ACHN (cell line): ENCODE measurements around the gene PTS.
A peak's percentile ranks its signal among the peaks of the same experiment; 100 is the strongest.
"Not testable (repeated sequence)": the region's sequence is repeated elsewhere in the genome, so short reads cannot be mapped to it uniquely, and the experiment has no call there.

ENCODE experiments used
- DNase-seq: peaks from one replicate; pipeline ENCODE4 v3.0.0-alpha.2; 2015
- in situ Hi-C: cut with HindIII; loops from 2 replicates; pipeline ENCODE4 v1.10.0; 2017; ENCODE audit warnings: low sequenced_read_pairs, low pct_ligation_motif_present, low pct_unique_long_range_greater_than_20kb

The PTS gene

GRCh38 chr11:112226062-112226830 is at the start of gene PTS:
PTS (plus strand) TSS chr11:112226428; CDS start chr11:112226444, 16 bp downstream.
- DNase-seq, result peak; percentile 88
- in situ Hi-C loops, result no loop called here

GRCh38 chr11:112177589-112177988 is 48.6 kb upstream of the PTS start:
- DNase-seq, result no peak
- in situ Hi-C loops, result no loop called here

- no peak for DNase-seq
Measured at GRCh38 chr11:112178428-112178827, 47.8 kb upstream of the PTS start.

GRCh38 chr11:112178936-112179335 is 47.3 kb upstream of the PTS start:
- in situ Hi-C loops, result no loop called here
- DNase-seq, result no peak

More at GRCh38 chr11:112178428-112178827, 47.8 kb upstream of the PTS start:
- in situ Hi-C loops, result no loop called here

- no peak for DNase-seq
- in situ Hi-C loops, result no loop called here
Measured at GRCh38 chr11:112179601-112180000, 46.6 kb upstream of the PTS start.

- no peak for DNase-seq
Measured at GRCh38 chr11:112182867-112183266, 43.4 kb upstream of the PTS start.

GRCh38 chr11:112185883-112186282 is 40.3 kb upstream of the PTS start:
- in situ Hi-C loops, result no loop called here
- no peak for DNase-seq

More at GRCh38 chr11:112182867-112183266, 43.4 kb upstream of the PTS start:
- in situ Hi-C loops, result no loop called here

- no peak for DNase-seq
- in situ Hi-C loops, result no loop called here
Measured at GRCh38 chr11:112186304-112186703, 39.9 kb upstream of the PTS start.

GRCh38 chr11:112195113-112195512 is 31.1 kb upstream of the PTS start:
- in situ Hi-C loops, result not testable (repeated sequence)
- peak; percentile 57 for DNase-seq

GRCh38 chr11:112195951-112196351 is 30.3 kb upstream of the PTS start:
- in situ Hi-C loops, result no loop called here
- peak; percentile 48 for DNase-seq

- DNase-seq, result no peak
- in situ Hi-C loops, result no loop called here
Measured at GRCh38 chr11:112196519-112197087, 29.6 kb upstream of the PTS start.

- in situ Hi-C loops, DNase-seq: not testable (repeated sequence)
Measured at GRCh38 chr11:112199101-112199500, 27.1 kb upstream of the PTS start.

GRCh38 chr11:112200252-112200651 is 26.0 kb upstream of the PTS start:
- in situ Hi-C loops, result no loop called here
- DNase-seq, result no peak

GRCh38 chr11:112206071-112206470 is 20.2 kb upstream of the PTS start:
- in situ Hi-C loops, result no loop called here
- no peak for DNase-seq

- in situ Hi-C loops, result no loop called here
- no peak for DNase-seq
Measured at GRCh38 chr11:112210890-112211289, 15.3 kb upstream of the PTS start.

- in situ Hi-C loops, result no loop called here
- DNase-seq, result no peak
Measured at GRCh38 chr11:112211536-112211935, 14.7 kb upstream of the PTS start.

- DNase-seq, result no peak
- in situ Hi-C loops, result no loop called here
Measured at GRCh38 chr11:112212290-112212689, 13.9 kb upstream of the PTS start.

GRCh38 chr11:112212710-112213109 is 13.5 kb upstream of the PTS start:
- no peak for DNase-seq
- in situ Hi-C loops, result no loop called here

GRCh38 chr11:112213753-112214152 is 12.5 kb upstream of the PTS start:
- no peak for DNase-seq
- in situ Hi-C loops, result no loop called here

GRCh38 chr11:112215621-112216020 is 10.6 kb upstream of the PTS start:
- in situ Hi-C loops, result no loop called here
- DNase-seq, result no peak
